Subcutaneous abdominal adipose tissue (tissue), 5 donors: ENCODE measurements around the gene RAB37.

Experiments used
- H3K27ac ChIP-seq: one replicate; pipeline ENCODE4 v1.7.0; 2013; ENCODE audit warnings: low read depth, mild to moderate bottlenecking, inconsistent platforms, low read length, moderate library complexity
- H3K27me3 ChIP-seq, 5 donors: one replicate each; pipeline ENCODE4 v1.7.0; 2013; ENCODE audit warnings: low read length in 5 of 5, inconsistent platforms in 1 of 5; ENCODE audit not compliant: control insufficient read depth in 5 of 5, insufficient read depth in 4 of 5
- H3K36me3 ChIP-seq, 5 donors: one replicate each; pipeline ENCODE4 v1.7.0; 2013; ENCODE audit warnings: low read length in 5 of 5; ENCODE audit not compliant: control insufficient read depth in 5 of 5, insufficient read depth in 5 of 5
- H3K4me1 ChIP-seq, 5 donors: one replicate each; pipeline ENCODE4 v1.7.0; 2013; ENCODE audit warnings: low read length in 5 of 5, mild to moderate bottlenecking in 3 of 5, moderate library complexity in 1 of 5; ENCODE audit not compliant: control insufficient read depth in 5 of 5, insufficient read depth in 5 of 5
- H3K4me3 ChIP-seq, 5 donors: one replicate each; pipeline ENCODE4 v1.7.0; 2013; ENCODE audit warnings: low read length in 5 of 5, low read depth in 1 of 5
- H3K9ac ChIP-seq, 5 donors: one replicate each; pipeline ENCODE4 v1.7.0; 2013; ENCODE audit warnings: low read length in 5 of 5, mild to moderate bottlenecking in 4 of 5, moderate library complexity in 3 of 5
- H3K9me3 ChIP-seq, 5 donors: one replicate each; pipeline ENCODE4 v1.7.0; 2013; ENCODE audit warnings: low read length in 5 of 5; ENCODE audit not compliant: control insufficient read depth in 5 of 5
- donor health status: healthy.
- donor health status: healthy.
- donor health status: healthy.
- donor health status: healthy.
- donor health status: healthy.

Gene RAB37

DNA sequence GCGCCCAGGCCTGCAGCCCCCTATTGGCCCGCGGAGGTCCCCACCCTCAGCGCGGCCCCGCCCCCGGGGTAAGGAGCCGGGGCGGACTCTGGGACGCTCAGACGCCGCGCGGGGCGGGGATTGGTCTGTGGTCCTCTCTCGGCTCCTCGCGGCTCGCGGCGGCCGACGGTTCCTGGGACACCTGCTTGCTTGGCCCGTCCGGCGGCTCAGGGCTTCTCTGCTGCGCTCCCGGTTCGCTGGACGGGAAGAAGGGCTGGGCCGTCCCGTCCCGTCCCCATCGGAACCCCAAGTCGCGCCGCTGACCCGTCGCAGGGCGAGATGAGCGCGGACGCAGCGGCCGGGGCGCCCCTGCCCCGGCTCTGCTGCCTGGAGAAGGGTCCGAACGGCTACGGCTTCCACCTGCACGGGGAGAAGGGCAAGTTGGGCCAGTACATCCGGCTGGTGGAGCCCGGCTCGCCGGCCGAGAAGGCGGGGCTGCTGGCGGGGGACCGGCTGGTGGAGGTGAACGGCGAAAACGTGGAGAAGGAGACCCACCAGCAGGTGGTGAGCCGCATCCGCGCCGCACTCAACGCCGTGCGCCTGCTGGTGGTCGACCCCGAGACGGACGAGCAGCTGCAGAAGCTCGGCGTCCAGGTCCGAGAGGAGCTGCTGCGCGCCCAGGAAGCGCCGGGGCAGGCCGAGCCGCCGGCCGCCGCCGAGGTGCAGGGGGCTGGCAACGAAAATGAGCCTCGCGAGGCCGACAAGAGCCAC lies 11.6 kb downstream of the RAB37 start, which contains the start of gene NHERF1:
Gene NHERF1 (plus strand): TSS at position 100 of the 750 bp plus-strand sequence. CDS start 219 bp downstream, at position 319.
- Histone ChIP-seq H3K27ac (peak within 1 kb of the TSS; percentile 37), H3K9me3 (no peaks in the 10 kb centered on the region), H3K27me3 (no peaks in the 10 kb centered on the region), H3K36me3 (no peaks in the 10 kb centered on the region), H3K9ac (peak within 1 kb of the TSS in 4 of 5 donors; percentile 73 to 87 (median 82)), H3K4me3 (peak within 1 kb of the TSS in 4 of 5 donors; percentile 74 to 90 (median 80)), H3K4me1 (peaks cover 6 to 73% (median 61%) of the 10 kb centered on the region in 5 donors)

DNA sequence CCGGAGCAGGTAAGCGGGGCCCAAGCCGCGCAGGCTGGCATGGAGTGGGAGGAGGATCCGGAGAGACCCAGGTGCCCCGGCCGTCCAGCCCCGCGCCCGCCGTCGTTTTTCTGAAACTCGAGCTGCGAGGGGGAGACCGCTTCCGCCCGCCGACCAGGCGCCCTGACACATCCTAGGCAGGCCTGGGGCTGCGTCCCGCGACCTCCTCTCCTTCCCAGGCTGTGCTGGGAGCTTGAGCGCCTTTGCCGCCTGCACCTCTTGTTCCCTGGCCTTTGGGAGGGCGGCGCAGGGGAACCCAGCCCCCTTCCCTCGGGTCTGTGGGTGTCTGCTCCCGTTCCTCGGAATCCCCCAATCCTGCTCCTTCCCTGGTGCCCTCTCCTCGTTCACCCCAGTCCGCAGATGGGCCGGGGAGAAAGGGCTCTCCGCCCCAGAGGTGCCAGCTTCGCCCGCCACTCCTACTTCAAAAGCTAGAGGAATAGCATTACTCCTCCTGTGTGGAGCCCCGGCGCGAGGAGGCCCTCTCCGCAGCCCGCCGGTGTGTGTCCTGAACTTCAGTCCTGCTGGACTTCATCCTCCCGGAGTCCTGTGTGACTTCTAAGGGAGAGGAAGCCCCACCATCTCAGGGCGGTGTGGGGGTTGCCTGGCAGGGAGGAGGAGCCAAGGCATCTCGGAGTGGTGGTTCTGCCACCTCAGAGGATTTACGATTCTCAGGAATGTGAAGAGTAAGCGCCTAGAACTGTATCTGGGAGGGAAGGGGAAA lies 12.4 kb downstream of the RAB37 start:
- peak overlapping the region; percentile 37 for H3K27ac ChIP-seq
- H3K4me1 ChIP-seq = peaks cover 6 to 71% (median 55%) of the 10 kb centered on the region in 5 donors
- no peaks in the 10 kb centered on the region for H3K27me3 ChIP-seq

DNA sequence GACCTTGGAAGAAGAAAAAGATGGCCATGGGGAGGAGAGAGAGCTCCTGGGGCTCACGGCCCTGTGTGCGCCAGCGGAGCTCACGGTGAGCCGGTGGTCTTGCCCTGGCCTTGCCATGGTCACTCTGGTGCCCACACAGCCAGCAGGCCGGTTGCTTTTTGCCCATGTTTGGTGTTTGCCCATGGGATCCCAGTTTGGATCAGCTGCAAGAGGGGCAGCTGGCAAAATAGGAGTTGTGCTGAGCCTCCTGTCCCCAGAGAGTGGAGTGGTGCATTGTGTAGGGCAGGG lies 12.9 kb downstream of the RAB37 start:
- H3K9me3 ChIP-seq = no peaks in the 10 kb centered on the region
- H3K4me3 ChIP-seq = peak overlapping the region; percentile 74 to 90 (median 80)
- H3K9ac ChIP-seq = peak overlapping the region in 4 of 5 donors; percentile 40 to 87 (median 80)
- peaks cover 6 to 66% (median 50%) of the 10 kb centered on the region in 5 donors for H3K4me1 ChIP-seq
- H3K36me3 ChIP-seq = peaks cover 0 to 4% (median 0%) of the 10 kb centered on the region in 5 donors
- no peaks in the 10 kb centered on the region for H3K27me3 ChIP-seq
- peak overlapping the region; percentile 37 for H3K27ac ChIP-seq

More for the DNA sequence above, 12.4 kb downstream of the RAB37 start:
- Histone ChIP-seq H3K4me3 (peak overlapping the region; percentile 74 to 90 (median 80)), H3K9ac (peak overlapping the region in 4 of 5 donors; percentile 73 to 87 (median 82)), H3K9me3 (no peaks in the 10 kb centered on the region), H3K36me3 (no peaks in the 10 kb centered on the region)

DNA sequence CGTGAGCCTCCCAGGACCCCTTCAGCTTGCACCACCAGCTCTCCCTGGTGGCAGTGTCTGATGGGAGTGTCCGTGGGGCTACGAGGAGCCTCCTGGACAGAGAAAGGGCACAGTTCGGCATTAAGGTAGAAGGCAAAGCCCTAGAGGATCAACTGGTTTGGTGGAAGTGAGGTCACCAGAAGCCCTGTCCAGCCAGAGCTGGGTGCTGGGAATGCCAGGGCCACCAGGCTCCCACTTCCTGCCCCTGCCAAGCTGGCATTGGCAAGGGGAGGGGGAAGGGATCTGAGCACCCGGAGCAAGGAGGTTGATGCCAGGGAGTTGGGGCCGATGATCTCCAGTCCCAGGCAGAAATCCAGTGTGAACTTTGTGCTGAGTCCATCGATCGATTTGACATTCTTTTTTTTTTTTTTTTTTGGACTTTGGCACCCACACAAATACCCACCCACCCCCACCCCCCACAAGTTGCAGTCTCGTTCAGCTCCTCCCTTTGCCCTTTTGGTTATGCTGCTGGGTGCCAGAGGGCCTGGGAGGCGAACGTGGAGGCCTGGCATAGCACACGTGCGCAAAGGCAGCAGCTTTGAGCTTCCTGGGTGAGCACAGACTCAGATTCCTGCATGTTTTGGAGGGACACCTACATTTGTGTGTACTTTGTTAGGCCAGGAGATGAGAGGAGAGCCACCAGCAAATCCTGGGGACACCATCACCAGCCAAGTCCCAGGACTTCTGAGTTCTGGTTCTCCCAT lies 13.4 kb downstream of the RAB37 start:
- H3K27ac ChIP-seq = peak overlapping the region; percentile 50
- peaks cover 6 to 61% (median 46%) of the 10 kb centered on the region in 5 donors for H3K4me1 ChIP-seq
- H3K4me3 ChIP-seq = peak overlapping the region; percentile 74 to 90 (median 80)
- peak overlapping the region in 4 of 5 donors; percentile 40 to 87 (median 80) for H3K9ac ChIP-seq
- peaks cover 0 to 4% (median 0%) of the 10 kb centered on the region in 5 donors for H3K36me3 ChIP-seq
- H3K27me3 ChIP-seq = no peaks in the 10 kb centered on the region
- H3K9me3 ChIP-seq = no peaks in the 10 kb centered on the region

DNA sequence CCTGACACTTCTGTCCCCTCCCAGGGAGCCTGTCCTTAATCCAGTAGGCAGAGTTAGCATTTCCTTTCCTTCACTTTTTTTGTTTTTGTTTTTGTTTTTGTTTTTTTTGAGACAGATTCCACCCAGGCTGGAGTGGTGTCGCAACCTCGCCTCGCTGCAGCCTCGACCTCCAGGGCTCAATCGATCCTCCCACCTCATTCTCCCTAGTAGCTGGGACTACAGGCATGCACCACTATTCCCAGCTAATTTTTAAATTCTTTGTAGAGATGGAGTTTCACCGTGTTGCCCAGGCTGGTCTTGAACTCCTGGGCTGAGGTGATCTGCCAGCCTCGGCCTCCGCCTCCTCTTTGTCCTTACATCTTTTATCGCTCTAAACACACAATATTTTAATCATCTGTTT lies 15.4 kb downstream of the RAB37 start:
- H3K27me3 ChIP-seq = no peaks in the 10 kb centered on the region
- H3K27ac ChIP-seq = no peak overlapping the region
- no peak overlapping the region for H3K9ac ChIP-seq
- H3K4me1 ChIP-seq = peaks cover 6 to 50% (median 38%) of the 10 kb centered on the region in 5 donors
- H3K9me3 ChIP-seq = no peaks in the 10 kb centered on the region
- H3K36me3 ChIP-seq = peaks cover 0 to 4% (median 0%) of the 10 kb centered on the region in 5 donors
- H3K4me3 ChIP-seq = no peak overlapping the region

DNA sequence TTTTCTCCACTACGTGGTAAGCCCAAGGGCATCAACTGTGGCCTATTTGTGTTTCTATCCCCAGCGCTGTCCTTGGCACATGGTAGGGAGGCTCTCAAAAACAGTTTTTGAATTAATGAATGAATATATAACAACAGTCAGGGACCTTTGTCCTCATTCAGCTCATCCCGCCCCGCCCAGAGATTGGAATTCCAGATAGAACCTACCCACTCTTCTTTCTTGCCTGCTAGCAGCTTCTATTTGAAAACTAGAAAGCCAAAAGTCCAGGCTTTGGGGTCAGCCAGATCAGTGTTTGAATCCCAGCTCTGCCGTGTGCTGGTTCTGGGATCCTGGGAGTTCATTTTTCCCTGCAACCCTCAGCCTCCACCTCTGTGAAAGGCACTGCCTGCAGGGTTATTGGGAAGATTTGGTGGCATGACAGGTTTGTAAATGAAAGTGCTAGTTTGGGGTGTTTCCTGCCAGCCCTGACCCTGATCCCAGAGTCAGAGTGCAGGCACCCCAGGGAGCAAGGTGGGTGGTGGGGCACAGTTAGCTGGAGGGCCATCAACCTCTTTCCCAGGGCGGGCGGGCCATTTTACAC lies 15.9 kb downstream of the RAB37 start:
- peaks cover 0 to 4% (median 0%) of the 10 kb centered on the region in 5 donors for H3K36me3 ChIP-seq
- H3K4me3 ChIP-seq = no peak overlapping the region
- peaks cover 6 to 50% (median 38%) of the 10 kb centered on the region in 5 donors for H3K4me1 ChIP-seq
- no peak overlapping the region for H3K9ac ChIP-seq
- H3K27me3 ChIP-seq = no peaks in the 10 kb centered on the region
- no peaks in the 10 kb centered on the region for H3K9me3 ChIP-seq
- H3K27ac ChIP-seq = no peak overlapping the region

DNA sequence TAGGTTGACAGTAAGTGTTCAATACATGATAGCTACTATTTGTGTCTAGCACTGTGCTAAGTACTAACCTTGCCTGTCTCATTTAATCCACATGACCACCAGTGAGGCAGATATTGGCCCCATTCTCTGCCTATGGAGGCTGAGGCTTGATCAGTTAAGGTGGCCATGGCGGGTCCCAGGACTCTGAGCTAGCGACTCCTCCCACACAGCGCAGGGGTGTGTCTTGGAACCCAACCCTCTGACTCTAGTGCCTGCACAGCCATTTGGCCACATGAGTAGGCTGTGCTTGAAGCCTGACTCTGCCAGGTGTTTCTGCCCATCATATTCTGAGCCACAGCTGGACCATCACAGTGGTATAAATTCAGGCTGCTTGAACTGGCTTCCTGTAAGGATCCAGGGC lies 17.8 kb downstream of the RAB37 start:
- Histone ChIP-seq H3K4me1 (peaks cover 9 to 55% (median 44%) of the 10 kb centered on the region in 5 donors), H3K9me3 (no peaks in the 10 kb centered on the region), H3K27me3 (no peaks in the 10 kb centered on the region), H3K9ac (no peak overlapping the region), H3K27ac (no peak overlapping the region), H3K4me3 (no peak overlapping the region), H3K36me3 (peaks cover 0 to 4% (median 0%) of the 10 kb centered on the region in 5 donors)

DNA sequence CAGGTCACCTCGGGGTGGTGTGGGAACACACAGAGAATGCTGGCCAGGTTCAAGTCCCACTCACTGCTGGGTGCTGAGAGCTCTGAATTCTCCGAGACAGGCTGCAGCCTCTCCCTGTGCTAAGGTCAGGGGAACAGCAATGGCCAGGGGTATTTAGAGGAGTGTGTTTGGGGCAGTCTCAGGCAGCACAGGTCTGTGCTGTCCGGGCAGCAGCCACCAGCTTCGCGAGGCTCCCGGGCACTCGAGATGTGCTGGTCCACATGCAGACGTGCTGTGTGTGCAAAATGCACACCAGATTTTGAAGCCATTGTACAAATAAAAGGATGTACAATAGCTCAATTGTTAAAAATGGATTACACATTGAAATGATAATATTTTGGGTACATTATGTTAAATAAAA lies 18.5 kb downstream of the RAB37 start:
- Histone ChIP-seq H3K4me1 (peaks cover 4 to 55% (median 44%) of the 10 kb centered on the region in 5 donors), H3K9me3 (no peaks in the 10 kb centered on the region), H3K4me3 (no peak overlapping the region), H3K9ac (no peak overlapping the region), H3K27ac (no peak overlapping the region), H3K27me3 (no peaks in the 10 kb centered on the region), H3K36me3 (peaks cover 0 to 4% (median 0%) of the 10 kb centered on the region in 5 donors)

DNA sequence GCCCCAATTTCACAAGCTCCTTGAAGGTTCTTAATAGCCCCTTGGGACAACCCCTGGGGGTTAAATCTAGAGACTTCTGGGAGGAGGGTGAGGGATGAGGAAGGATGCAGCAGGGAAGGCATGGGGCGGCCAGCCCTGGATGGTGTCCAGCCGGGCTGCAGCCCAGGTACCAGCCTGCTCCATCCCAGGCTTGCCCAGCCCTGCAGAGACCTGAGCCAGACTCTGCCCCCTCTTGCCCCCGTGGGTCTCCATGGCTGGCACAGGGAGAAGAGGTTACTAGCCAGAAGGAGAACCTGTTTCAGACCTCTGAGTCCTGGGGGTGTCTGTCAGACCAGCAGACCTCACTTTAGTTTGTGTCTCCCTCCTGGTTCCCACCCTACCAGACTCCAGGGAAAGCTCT lies 19.8 kb downstream of the RAB37 start:
- Histone ChIP-seq H3K4me1 (peaks cover 5 to 46% (median 40%) of the 10 kb centered on the region in 5 donors), H3K27ac (no peak overlapping the region), H3K4me3 (no peak overlapping the region), H3K9ac (no peak overlapping the region), H3K27me3 (no peaks in the 10 kb centered on the region), H3K9me3 (no peaks in the 10 kb centered on the region), H3K36me3 (peaks cover 0 to 4% (median 0%) of the 10 kb centered on the region in 5 donors)
